Fibroblast of pulmonary artery (primary cell): ENCODE data around the gene NKPD1.

Source experiments
- DNase-seq: peaks from one replicate; pipeline ENCODE4 v3.0.0-alpha.2; 2010; ENCODE audit warnings: low read depth
- H3K4me3 ChIP-seq: replicated peaks from 2 replicates; pipeline ENCODE4 v1.5.1; 2011; ENCODE audit warnings: low read depth, mild to moderate bottlenecking, control low read depth, low read length, moderate library complexity
- TF ChIP-seq, protein P1 (sequence below): IDR thresholded peaks from 2 replicates; pipeline ENCODE4 v1.5.1; 2011; ENCODE audit warnings: mild to moderate bottlenecking, control low read depth, low read length, inconsistent platforms; ENCODE audit errors: missing control alignments

NKPD1 gene

DNA sequence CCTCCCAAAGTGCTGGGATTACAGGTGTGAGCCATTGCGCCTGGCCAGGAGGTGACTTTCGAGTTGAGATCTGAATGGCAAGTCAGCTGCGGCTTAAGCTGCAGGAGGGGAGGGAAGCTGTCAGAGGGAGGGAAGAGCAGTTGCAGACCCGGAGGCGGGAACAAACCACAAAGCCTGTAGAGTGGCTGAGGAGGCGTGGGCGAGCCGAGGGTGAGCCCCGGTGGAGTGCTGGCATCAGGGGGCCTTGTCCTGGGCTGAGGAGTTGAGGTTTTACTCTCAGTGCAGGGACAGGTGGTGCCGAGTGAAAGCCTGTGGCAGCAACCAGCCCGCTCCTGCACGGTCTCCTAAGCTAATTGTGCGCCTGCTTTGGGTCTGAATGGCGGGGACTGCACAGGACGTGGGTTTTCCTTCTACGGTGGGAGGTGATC lies 43.6 kb downstream of the NKPD1 start:
- H3K4me3 ChIP-seq, result no peak overlapping the region
- no peak for DNase-seq
- TF ChIP-seq, protein P1, sequence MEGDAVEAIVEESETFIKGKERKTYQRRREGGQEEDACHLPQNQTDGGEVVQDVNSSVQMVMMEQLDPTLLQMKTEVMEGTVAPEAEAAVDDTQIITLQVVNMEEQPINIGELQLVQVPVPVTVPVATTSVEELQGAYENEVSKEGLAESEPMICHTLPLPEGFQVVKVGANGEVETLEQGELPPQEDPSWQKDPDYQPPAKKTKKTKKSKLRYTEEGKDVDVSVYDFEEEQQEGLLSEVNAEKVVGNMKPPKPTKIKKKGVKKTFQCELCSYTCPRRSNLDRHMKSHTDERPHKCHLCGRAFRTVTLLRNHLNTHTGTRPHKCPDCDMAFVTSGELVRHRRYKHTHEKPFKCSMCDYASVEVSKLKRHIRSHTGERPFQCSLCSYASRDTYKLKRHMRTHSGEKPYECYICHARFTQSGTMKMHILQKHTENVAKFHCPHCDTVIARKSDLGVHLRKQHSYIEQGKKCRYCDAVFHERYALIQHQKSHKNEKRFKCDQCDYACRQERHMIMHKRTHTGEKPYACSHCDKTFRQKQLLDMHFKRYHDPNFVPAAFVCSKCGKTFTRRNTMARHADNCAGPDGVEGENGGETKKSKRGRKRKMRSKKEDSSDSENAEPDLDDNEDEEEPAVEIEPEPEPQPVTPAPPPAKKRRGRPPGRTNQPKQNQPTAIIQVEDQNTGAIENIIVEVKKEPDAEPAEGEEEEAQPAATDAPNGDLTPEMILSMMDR, result no peak

DNA sequence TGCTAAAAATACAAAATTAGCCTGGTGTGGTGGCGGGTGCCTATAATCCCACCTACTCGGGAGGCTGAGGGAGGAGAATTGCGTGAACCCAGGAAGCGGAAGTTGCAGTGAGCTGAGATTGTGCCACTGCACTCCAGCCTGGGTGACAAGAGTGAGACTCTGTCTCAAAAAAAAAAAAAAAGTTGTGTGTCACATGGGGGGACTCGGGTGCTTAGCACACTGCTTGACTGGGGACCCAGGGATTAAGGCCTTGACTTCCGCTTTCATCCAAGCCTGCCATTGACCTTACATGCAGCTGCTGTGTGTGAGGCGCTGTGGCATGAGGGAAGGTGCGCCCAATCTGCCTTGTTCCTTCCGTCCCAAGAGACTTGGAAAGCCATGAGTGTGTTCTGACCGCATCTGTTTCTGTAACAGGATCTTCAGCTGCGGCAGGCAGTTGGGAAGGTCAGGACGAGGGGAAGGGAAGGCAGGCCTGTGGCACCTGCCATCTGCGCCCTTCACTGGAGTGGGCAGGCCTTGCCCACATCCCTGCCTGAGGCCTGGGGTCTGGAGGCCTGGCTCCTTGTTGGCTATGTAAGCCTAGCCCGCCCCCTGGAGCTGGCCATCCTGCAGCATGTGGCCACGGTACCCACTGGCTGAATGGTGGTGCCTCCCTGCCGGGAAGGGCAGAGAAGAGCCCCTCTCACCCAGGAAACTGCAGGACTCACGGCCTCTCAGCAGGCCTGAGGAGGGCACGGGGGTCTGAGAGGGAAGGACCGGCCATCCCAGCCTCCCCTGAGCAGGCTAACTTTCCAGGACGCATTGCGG lies 44.8 kb downstream of the NKPD1 start:
- TF ChIP-seq, protein P1, result no peak
- no peak overlapping the region for H3K4me3 ChIP-seq
- DNase-seq, result no peak

DNA sequence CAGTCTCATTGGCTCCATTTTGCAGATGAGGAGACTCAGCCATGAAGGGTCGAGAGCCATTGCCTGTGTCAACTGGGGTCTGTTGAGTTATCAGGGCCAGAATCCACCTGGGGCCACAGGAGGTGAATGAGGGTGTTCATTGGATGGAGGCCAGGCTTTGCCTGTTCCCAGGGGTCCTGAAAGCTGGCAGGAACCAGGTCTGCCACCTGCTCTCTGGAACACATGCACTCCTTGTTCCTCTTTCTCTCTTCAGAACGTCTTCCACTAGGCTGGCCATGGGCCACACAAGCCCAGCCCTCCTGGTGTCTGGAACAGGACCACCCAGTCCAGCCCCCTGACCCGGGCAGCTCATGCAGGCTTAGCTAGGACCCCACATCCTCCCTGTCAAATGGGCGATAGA lies 46.7 kb downstream of the NKPD1 start:
- DNase-seq, result no peak
- TF ChIP-seq, protein P1, result no peak
- H3K4me3 ChIP-seq, result no peak overlapping the region

DNA sequence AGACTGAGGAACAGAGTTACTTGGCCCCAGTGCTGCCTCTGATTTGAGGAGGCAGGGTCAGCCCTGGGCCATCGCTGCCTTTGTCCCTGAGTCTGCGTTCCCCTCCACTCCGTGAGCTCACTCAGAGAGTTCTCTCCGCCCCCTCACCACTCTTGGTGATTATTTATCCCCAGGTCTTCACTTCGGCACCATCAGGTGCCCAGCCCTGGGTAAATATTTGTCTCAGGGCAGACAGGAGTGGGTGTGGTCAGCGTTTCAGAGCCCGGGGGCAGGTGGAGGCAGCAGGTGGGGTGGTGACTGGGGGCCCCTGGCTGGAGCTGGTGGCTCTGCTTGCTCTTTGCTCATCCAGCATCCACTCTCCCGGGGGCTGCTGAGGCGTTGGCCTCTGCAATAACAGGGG lies 47.2 kb downstream of the NKPD1 start:
- TF ChIP-seq, protein P1, result no peak
- H3K4me3 ChIP-seq, result no peak overlapping the region

DNA sequence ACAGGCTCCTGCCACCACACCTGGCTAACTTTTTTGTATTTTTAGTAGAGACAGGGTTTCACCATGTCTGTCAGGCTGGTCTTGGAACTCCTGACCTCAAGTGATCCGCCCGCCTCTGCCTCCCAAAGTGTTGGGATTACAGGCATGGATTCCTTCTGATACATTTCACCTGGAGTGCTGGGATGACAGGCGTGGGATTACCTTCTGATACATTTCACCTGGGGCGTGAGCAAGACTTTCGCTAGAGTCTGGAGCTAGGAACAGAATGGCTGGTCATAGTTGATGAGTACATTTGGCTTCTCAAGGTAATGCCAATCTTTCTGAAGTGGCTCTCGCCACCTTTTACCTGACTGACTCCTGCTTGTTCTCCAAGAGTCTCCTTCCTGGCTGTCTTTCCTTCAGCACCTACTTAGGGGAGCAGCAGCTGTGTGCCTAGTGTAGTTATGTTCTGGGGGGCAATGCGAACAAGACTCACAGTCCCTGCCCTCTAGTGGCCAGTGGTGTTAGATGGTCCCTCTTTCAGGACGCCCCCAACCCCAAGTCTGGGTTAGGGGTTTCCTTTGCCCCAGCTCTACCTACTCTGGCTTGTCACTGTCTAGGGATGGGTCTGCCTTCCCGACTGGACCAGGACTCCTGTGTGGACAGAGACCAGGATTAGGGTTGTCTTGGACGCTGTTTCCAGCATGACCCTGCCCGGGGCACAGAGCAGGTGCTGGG lies 48.5 kb downstream of the NKPD1 start:
- DNase-seq, result no peak
- H3K4me3 ChIP-seq, result no peak overlapping the region
- TF ChIP-seq, protein P1, result no peak

More for the DNA sequence above, 47.2 kb downstream of the NKPD1 start:
- DNase-seq, result no peak
